SK-N-SH (cell line): ENCODE results near the gene PPP1R1A.

ENCODE experiments used
- CTCF ChIP-seq: fragments of 200-600 bp; sonication (generic); IDR thresholded peaks from 2 replicates; pipeline ENCODE4 v1.6.1; 2017; ENCODE audit warnings: antibody characterized with exemption, mild to moderate bottlenecking, moderate library complexity
- POLR2AphosphoS5 ChIP-seq: IDR thresholded peaks from 2 replicates; pipeline ENCODE4 v1.6.1; 2012; ENCODE audit warnings: low read depth, low read length
- RAD21 ChIP-seq: IDR thresholded peaks from 2 replicates; pipeline ENCODE4 v1.6.1; 2012; ENCODE audit warnings: mild to moderate bottlenecking, low read length
- TEAD4 ChIP-seq: IDR thresholded peaks from 2 replicates; pipeline ENCODE4 v1.4.0; 2012; ENCODE audit warnings: mild to moderate bottlenecking, borderline replicate concordance; ENCODE audit not compliant: insufficient read depth
- USF2 ChIP-seq: fragments of 150-350 bp; IDR thresholded peaks from 2 replicates; pipeline ENCODE4 v1.6.1; 2017; ENCODE audit warnings: antibody characterized with exemption, low read length, low read depth, borderline replicate concordance
- YY1 ChIP-seq: IDR thresholded peaks from 2 replicates; pipeline ENCODE4 v1.4.0; 2012; ENCODE audit warnings: low read depth, mild to moderate bottlenecking
- ZBTB33 ChIP-seq: IDR thresholded peaks from 2 replicates; pipeline ENCODE4 v1.4.0; 2012; ENCODE audit warnings: low read depth, borderline replicate concordance

- no peak for TF ChIP-seq ZBTB33
- TF ChIP-seq CTCF: no peak
- no peak for TF ChIP-seq YY1
- no peak for TF ChIP-seq RAD21
- no peak for TF ChIP-seq TEAD4
- TF ChIP-seq USF2: no peak
- TF ChIP-seq POLR2AphosphoS5: no peak
These were observed 46.3 kb upstream of the PPP1R1A start, which contains the start of gene LACRT for GRCh38 chr12:54634795-54635194.
